ENCODE results near the gene VGLL1.

The VGLL1 gene

GRCh38 chrX:136531951-136532350 lies at the start of gene VGLL1:
Gene VGLL1, plus strand, starts transcription at chrX:136532215. Its CDS starts 3,806 bp downstream, at chrX:136536021.
- DNase-seq, result no peak

DNA sequence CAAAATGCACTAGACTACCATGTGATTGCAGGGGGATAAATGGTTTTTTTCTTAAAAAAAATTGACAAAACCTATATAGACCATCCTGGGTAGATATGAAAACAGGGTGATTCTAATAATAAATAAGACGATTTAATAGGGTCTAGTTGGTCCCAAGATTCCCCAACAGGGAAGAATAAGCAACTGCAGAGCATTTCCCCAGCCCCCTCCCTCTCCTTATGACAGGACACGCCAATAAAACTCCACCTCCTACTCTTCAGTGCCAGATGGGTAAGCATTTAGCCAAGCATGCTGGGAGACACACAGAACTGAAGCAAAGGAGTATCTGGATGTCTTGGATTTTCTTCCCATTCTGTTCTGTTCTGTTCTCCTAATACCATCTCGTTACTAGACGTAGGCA lies 44.4 kb upstream of the VGLL1 start, which contains the start of gene BRS3:
BRS3 (plus strand) TSS at position 301 of the 400 bp plus-strand sequence. CDS start 168 bp downstream, outside the sequence.
- no peak for DNase-seq

GRCh38 chrX:136488706-136489105 lies 43.3 kb upstream of the VGLL1 start:
- no peak for DNase-seq

GRCh38 chrX:136491832-136492231 lies 40.2 kb upstream of the VGLL1 start:
- DNase-seq, result no peak

DNA sequence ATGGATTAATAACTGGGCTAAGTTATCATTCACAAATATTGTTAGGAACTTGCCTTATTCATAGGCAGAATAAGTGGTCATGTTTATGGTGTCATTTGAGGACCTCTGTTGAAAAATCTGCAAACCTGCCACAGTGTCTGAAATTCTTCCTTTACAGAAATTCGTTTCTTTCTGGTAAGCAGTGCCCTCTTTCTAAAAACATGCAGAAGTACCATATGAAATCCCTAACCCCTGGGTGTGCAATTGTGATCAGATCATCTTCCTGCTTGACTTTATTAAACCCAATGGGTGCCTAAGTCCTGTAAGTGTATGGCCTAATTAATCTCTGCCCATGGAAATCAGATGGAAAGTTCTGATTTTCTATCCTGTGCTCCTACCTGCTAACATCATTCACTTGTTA lies 39.0 kb upstream of the VGLL1 start:
- DNase-seq, result no peak

DNA sequence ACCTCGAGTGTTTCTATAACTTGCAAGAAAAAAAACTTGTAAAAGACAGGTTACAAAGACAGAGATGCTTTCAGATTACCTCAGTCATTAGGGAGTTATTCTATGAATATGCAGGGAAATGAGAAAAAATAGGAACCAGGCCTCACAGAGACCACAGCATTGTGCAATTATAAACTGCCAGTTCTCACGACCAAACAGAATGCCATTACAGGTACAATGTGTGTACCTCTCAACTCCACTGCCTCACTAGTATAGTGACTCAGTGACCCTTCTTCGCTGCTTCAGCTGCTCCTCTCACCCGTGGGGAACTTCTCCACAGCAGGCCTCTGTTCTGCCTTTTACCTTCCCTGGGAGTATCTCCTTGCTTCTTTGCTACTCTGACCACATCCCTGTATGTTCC lies 37.0 kb upstream of the VGLL1 start:
- no peak for DNase-seq

DNA sequence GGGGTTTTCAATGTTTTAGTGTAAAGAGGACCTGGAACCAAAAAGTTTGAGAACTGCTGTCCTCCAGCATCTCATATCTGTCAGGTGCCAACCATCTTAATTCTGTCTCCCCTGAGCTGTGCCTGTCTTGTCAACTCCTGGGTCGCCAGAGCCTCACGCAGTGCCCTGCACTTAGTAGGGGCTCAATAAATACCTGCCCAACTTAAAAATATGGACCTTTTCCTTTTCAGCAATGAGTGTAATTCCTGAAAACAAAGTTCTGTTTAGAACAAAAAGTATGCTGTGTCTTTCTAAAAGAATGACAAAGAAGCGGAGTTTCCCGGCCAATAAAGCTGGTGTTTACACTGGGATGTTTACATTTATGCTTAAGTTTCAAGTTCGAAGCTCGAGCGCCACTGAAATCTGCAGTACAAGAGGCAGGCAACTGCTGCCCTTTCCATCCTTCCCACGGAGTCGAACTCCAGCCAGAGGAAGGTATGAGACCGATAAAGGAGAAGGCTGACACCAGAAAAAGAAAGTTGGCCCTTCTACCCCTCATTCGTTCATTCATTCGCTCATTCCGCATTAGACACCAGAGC lies 35.7 kb upstream of the VGLL1 start:
- peak; percentile 3 for DNase-seq

DNA sequence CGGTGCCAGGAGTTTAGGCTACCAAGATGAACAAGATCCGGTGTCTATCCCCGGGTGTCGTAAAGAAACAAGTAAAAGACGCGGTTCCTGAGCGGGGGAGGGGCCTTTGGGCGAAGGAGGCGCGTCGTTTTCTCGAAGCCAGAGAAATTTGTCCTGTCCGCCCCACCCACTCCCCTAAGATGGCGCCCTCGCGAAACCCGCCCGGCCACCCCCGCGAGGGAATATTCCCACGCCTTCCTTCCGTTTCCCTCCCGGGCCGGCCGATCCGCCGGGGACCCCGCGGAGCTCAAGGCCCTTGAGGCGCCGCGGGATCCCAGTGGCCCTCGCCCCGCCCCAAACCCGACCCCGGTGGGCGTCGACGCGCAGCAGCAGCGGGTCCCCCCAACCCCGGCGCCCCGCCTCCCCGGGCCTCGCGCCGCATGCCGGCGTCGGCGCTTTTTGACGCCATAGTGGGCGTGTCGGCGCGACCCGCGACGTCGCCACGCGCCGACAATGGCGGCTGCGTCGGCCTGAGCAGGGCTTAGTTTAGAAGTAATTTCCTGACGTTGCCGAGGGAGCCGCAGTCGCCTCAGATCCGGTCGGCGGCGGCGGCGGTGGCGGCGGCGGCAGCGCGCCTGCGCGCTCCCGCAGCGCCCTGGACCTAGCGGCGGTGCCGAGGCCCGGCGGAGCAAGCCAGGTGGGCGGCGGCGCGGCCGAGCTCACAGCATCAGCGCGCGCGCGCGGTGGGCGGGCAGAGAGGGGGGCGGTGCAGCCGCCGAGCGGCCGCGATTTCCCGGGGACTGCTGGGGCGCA lies 35.1 kb upstream of the VGLL1 start:
- peak; percentile 90 for DNase-seq

DNA sequence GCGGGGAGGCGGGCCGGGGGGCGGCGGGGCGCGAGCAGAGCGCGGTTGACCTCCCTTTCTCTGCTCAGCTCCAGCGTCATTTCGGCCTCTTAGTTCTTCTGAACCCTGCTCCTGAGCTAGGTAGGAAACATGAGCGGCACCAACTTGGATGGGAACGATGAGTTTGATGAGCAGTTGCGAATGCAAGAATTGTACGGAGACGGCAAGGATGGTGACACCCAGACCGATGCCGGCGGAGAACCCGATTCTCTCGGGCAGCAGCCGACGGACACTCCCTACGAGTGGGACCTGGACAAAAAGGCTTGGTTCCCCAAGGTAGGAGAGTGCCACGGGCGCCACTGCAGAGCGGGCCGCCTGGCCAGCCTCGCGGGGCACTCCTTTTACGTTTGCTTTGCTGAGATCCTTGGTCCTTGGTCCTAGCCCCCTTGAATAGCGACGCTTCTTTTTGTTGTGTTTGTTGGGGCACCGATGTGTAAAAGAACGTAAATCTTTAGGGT lies 34.4 kb upstream of the VGLL1 start, which contains the start of gene HTATSF1:
HTATSF1 (plus strand) TSS at position 37 of the 497 bp plus-strand sequence; CDS start at position 130, 93 bp downstream.
- DNase-seq, result no peak

GRCh38 chrX:136519069-136519468 lies 12.9 kb upstream of the VGLL1 start:
- no peak for DNase-seq

- DNase-seq, result no peak
Observed at GRCh38 chrX:136523770-136524169, 8.2 kb upstream of the VGLL1 start.

GRCh38 chrX:136525738-136526606 lies 6.0 kb upstream of the VGLL1 start:
- no peak for DNase-seq

DNA sequence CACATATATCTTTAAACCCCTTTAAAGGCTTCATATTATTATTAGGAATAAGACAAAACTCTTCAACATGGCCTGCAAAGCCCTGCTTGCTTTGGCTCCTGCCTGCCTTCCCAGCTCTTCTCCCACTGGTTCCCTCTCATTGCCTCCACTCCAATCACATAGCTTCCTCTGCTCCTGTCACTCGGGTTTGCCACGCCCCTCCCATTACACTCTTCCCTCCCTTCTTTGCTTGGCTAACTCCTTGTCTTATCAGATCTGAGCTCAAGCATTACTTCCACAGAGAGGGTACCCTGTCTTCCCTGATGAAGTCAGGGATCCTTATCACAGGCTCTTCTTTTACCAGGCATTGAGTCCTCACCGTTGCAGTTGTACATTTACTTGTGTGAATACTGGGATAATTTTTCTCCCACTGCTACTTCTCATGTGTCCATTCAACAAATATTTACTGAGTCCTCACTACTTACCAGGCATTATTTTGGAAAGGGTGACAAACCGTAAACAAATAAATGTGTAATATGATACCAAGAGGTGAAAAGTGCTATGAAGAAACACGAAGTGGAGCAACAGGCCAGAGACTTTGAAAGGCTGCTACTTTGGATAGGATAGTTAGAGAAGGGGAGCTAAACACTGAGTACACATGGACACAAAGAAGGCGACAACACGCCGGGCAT lies 3.2 kb upstream of the VGLL1 start:
- DNase-seq, result no peak

- DNase-seq, result no peak
Observed at GRCh38 chrX:136529795-136530194, 2.2 kb upstream of the VGLL1 start.

DNA sequence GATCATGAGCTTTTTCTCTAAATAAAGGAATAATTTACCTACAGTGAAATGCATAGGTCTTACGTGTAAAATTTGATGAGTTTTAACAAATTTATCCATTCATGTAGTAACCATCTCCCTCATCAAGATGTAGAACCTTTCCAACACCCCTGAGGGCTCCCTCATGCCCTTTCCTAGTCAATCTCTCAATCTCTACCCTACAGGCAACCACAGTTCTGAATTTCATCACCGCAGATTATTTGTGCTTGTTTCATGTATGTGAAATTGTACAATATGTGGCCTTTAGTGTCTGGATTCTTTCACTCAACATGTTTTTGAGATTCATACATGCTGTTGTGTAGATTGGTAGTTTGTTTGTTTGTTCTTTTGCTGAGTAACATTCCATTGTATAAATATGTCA lies 2.1 kb downstream of the VGLL1 start:
- DNase-seq, result no peak

- no peak for DNase-seq
Observed at GRCh38 chrX:136538811-136539210, 6.8 kb downstream of the VGLL1 start.

DNA sequence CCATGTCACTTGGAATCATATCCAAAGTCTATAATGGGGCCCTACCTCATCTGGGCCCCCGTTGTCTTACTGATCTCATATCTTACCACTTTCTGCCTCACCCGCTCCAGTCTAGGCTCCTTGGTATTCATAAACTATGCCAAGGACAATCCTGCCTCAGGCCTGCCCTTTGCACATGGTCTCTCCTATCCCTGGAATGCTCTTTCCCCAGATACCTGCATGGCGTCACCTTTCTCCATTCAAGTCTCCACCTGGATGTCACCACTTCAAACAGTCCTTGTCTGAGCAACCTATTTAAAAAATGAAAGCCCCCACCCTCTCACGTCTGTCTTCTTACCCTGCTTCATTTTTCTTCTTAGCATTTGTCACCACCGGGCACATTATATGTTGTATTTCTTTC lies 8.2 kb downstream of the VGLL1 start:
- no peak for DNase-seq

- DNase-seq, result no peak
Observed at GRCh38 chrX:136541294-136541693, 9.3 kb downstream of the VGLL1 start.

DNA sequence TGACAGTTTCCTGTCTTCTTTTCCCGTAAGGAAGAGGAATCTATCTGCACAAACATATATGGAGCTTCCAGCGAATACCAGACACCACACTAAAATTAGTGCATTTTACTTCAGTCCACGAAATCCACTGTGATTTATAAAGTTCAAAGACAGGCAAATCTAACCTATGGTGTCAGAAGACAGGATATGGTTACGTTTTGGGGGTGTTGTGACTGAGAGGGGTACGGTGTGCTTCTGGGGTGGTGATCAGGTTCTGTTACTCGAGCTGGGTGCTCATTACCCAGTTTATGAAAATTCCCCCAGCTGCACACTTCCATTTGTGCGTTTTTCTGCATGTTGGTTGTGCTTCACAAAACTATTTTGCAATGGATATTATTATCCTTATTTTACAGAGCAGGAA lies 10.3 kb downstream of the VGLL1 start:
- DNase-seq, result no peak

DNA sequence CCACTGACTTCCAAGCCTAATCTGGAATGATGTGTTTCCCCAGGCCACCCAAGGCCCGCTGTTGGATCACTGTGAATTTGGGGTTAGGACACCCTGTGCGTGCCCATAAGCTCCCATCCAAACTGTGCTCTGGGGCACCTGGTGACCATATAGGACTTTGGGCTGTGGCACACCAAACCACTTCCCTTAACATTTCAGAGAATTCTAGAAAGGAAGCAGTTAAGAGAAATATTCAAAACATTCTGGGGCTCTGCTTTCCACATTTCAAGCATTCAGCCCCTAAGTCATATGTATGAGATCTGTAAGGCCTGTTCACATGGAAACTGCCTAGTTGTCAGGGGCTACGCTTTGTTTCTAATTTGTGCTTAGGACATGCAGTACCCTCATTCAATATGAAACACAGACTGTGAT lies 14.4 kb downstream of the VGLL1 start:
- DNase-seq, result peak; percentile 26

GRCh38 chrX:136549226-136549625 lies 17.2 kb downstream of the VGLL1 start:
- no peak for DNase-seq

GRCh38 chrX:136551410-136551809 lies 19.4 kb downstream of the VGLL1 start:
- DNase-seq, result no peak

DNA sequence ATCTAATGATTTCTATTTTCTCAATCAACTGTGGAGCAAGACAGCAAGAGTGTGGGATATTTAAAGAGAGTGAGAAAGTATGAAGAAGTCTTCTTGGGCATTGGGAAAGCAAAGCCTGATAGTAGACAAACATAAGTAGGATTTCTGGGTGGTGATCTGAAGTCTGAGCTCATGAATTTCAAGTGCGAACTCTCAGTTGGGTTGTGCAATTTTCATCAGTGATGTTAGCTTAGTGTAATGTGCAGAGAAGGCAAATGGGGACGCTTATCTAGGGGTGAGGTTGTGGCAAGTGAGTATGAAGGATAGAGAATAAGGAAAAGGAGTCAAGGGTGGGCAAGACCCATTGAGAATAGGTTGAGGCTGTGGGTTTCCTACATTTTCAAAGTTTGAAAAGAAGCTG lies 23.7 kb downstream of the VGLL1 start:
- DNase-seq, result no peak
